ENCODE results near the gene TIAM1. TPM values are rescaled to one million over a fixed set of nuclear protein-coding genes. Genes with fewer than 3 reads are reported as not detected.

Gene TIAM1
- total and polyA plus RNA-seq, 2 of the 8 experiments (the other 6 are each of a cell fraction or from before 2014, with no cell fraction given) = 10.1 to 30.7 TPM

DNA sequence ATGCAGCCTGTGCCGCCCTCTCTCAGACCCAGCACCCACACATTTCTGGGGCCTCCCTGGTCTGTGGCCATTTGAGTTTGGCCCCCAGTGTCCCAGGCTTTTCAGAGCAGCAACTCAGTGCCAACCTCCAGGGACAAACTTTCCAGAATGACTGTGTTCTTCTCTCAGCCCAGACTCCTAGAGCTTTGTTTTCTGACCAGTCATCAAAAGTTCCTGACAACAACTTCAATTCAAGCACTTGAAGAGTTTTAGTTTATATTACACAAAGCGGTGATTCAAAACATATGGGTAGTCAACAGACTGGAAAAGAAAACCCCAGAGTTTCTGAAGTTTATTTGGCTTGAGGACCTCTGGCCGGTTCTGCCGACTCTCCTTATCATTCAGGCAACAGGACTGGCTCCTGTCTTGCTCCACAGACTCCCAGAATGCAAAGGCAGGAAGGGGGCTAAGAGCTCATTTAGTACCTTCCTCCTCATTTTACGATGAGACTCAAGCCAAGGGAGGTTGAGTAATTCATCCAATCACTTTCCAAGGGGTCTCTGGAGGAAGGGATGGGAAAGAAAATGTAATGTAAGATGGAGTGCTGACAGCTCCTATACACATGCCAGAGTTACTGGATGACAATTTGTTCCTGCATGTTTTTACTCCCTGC lies 27.0 kb upstream of the TIAM1 start:
- H3K4ac ChIP-seq (replicated peaks; ENCODE audit: insufficient read length, low read depth, low read length) = no peak overlapping the region
- no peak overlapping the region for H3K18ac ChIP-seq (ENCODE audit: extremely low read depth, low read length)
- ChIA-PET CTCF (ENCODE audit: partially characterized antibody) (no interaction called here), POLR2A (ENCODE audit: partially characterized antibody) (no interaction called here)
- no peak for FAIRE-seq
- no peak overlapping the region for H4K91ac ChIP-seq (replicated peaks; ENCODE audit: insufficient read length, low read length)
- no peak overlapping the region for H3K14ac ChIP-seq (ENCODE audit: insufficient read length)
- H2BK15ac ChIP-seq (ENCODE audit: low read length) = no peak overlapping the region
- no peaks in the 10 kb centered on the region for H3K23me2 ChIP-seq (ENCODE audit: low read depth, low read length)
- H3K4me2 ChIP-seq (ENCODE audit: insufficient read depth in 1 of 2, low read depth in 2 of 2, low read length in 2 of 2) = no peak overlapping the region
- no peak overlapping the region for H2BK12ac ChIP-seq (ENCODE audit: low read depth, low read length)
- H4K8ac ChIP-seq (ENCODE audit: extremely low read depth, insufficient read depth, low read length) = no peak overlapping the region
- DNase-seq (ENCODE audit: low read depth in 1 of 2, low spot score in 2 of 2) = no peak
- H3K79me1 ChIP-seq (ENCODE audit: low read depth, low read length) = no peaks in the 10 kb centered on the region
- no peak overlapping the region for H3K23ac ChIP-seq (ENCODE audit: insufficient read length)
- no peak overlapping the region for H4K5ac ChIP-seq (ENCODE audit: insufficient read length, low read depth, low read length)
- H3K4me1 ChIP-seq (replicated peaks in 1 of 4; ENCODE audit: control insufficient read depth in 3 of 4, insufficient read depth in 4 of 4, low read length in 3 of 4) = peaks cover 0 to 3% (median 0%) of the 10 kb centered on the region in 4 experiments; a peak in 1 of 7 replicates
- H4K20me1 ChIP-seq (replicated peaks in 1 of 2; ENCODE audit: control insufficient read depth in 1 of 2, insufficient read depth in 2 of 2, low read length in 2 of 2) = peaks cover 0 to under 1% of the 10 kb centered on the region in 2 experiments
- no peak overlapping the region for H3K27ac ChIP-seq (ENCODE audit: low read depth, low read length)
- H3K4me3 ChIP-seq (ENCODE audit: extremely low read depth in 1 of 4, insufficient read depth in 2 of 4, low read depth in 3 of 4, low read length in 4 of 4) = no peak overlapping the region
- H2AK5ac ChIP-seq (ENCODE audit: low read depth, low read length) = no peak overlapping the region
- H3K9ac ChIP-seq (replicated peaks in 1 of 4; ENCODE audit: extremely low read depth in 1 of 4, low read depth in 3 of 4, low read length in 3 of 4) = no peak overlapping the region
- H2BK20ac ChIP-seq (ENCODE audit: low read length) = no peak overlapping the region
- no peaks in the 10 kb centered on the region for H3K36me3 ChIP-seq (ENCODE audit: control insufficient read depth in 2 of 4, insufficient read depth in 4 of 4, low read length in 3 of 4)
- H2BK120ac ChIP-seq (replicated peaks; ENCODE audit: low read depth, low read length) = no peak overlapping the region
- H3K79me2 ChIP-seq (ENCODE audit: control insufficient read depth in 1 of 2, insufficient read depth in 2 of 2, low read length in 2 of 2) = no peaks in the 10 kb centered on the region
- 94% methylated on average over 5 of the region's 5 CpGs; no CpG with 5 or more reads in 1 of the 2 experiments for WGBS, 2 experiments (ENCODE audit: extremely low coverage in 1 of 2, insufficient coverage in 1 of 2, insufficient read length in 1 of 2, insufficient replicate concordance in 2 of 2, low coverage in 1 of 2, low lambda C conversion rate in 2 of 2, missing lambda C conversion rate in 1 of 2)
- no peak overlapping the region for H2AFZ ChIP-seq (ENCODE audit: low read length)
- no peaks in the 10 kb centered on the region for H3K9me3 ChIP-seq (ENCODE audit: insufficient read depth in 2 of 2, low read depth in 1 of 2, low read length in 1 of 2)
- H3K27me3 ChIP-seq (replicated peaks in 1 of 4; ENCODE audit: control insufficient read depth in 3 of 4, extremely low read depth in 1 of 4, insufficient read depth in 3 of 4, low read length in 3 of 4) = no peaks in the 10 kb centered on the region
- H2BK5ac ChIP-seq (ENCODE audit: low read depth, low read length) = no peak overlapping the region
- H3K56ac ChIP-seq (replicated peaks; ENCODE audit: insufficient read length, low read depth, low read length) = no peak overlapping the region
- TF ChIP-seq EP300 (IDR thresholded peaks at IDR 0.05; ENCODE audit: borderline replicate concordance in 1 of 2, low read depth in 2 of 2, low read length in 2 of 2) (no peak), BACH1 (IDR thresholded peaks at IDR 0.05; ENCODE audit: low read length) (no peak), USF2 (IDR thresholded peaks at IDR 0.05; ENCODE audit: low read length) (no peak), CREB1 (IDR thresholded peaks at IDR 0.05) (no peak)
